Measurements from ENCODE around the gene KCNH1.

KCNH1 gene

DNA sequence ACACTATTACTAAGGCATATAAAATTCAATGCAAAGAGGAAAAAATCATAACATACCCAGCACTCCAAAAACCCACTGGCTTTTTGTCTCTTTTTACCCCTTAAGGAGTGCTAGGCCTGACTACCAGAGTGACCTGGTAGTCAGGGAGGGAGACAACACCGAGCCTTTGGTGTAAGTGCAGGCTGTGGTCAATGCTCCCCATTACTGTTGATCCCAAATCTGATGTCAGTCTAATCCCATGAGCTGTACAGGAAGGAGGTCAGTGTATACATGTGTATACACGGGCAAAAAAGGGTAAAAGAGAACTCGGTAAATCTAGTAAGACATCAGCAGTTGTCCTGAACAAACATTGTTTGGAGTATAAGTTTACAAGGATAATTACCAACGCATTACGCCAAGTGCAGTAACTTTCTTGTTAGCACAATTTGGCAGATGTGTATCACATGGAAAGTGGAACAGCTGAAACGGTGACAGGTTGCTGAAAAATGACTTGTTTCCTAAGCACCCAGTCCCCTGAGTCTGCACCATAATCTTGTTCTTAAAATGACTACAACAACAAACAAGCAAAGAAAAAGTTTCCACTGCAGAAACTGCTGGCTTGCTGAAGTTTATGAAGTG, 217.9 kb downstream of the KCNH1 start:
- peak; percentile 1 for DNase-seq

DNA sequence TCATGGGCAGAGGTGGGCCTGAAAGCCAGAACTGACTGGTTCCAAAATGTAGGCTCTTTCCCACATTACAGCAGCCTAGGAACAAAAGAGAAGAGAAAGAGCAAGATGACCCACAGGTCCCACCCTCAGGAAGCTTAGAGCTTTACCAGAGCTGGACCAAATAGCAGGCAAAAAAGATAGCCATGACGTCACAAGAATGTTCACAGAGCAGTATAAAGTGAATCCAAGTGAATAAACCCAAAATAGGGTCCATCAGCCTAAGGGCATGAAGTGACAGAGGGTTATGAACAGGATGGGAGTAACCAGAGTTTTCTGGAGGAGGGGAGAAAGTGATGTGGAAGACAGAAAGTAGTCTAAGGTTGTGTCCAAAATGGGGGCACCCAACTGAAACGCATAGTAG, 221.2 kb downstream of the KCNH1 start:
- no peak for DNase-seq

DNA sequence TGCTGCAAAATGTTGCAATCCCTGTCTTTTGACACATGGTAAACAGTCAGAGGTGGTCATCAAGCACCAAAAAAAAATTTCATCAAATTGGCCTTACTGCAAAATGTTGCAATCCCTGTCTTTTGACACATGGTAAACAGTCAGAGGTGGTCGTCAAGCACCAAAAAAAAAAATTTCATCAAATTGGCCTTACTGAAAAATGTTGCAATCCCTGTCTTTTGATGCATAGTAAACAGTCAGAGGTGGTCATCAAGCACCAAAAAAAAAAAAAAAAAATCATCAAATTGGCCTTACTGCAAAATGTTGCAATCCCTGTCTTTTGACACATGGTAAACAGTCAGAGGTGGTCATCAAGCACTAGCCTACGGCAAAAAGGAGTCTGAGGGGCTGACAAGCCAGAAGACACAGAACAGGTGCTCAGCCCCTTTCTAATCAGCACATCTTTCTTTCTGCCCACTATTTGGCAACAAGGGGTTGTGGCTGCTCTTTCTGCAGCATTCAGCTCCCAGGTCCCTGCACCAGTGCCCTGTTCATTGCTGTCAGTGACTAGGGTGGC, 223.8 kb downstream of the KCNH1 start:
- no peak for DNase-seq

DNA sequence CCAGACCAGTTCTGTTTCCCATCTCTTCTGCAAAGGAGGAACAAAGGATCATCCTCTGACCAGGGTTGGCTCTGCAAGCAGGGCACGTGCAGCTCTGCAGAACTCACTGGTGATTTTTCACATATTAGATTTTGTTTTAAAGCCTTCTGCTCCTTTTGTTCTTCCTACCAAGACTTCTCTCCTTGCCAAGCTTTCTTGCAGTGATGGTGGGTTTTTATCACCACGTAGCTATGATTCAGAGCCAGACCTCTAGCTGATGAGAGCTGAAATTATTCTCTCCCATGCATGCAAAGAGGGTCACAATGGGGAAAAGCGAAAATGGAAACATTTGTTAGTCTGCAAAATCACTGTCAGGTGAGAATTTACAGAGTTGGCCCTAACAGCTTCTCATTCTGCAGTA, 225.2 kb downstream of the KCNH1 start:
- DNase-seq, result no peak

DNA sequence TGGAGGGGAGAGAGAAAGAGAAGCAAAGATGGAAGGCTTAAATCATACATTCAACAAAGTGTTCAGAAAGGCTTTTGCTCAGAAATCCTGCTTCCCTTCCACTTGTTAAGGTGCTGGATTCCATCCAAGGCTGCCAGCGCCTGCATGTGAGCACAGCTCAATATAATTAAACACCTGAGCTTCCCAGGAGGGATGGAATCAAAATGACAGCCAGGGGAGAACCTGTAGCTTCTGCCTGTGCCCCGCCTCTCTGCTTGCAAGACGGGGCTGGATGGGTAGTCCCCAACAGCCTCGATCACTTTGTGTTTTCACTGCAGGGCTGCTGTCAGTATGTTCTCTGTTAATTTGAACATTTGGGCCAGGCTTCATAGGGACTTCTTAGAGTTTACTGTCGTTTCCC, 225.7 kb downstream of the KCNH1 start:
- DNase-seq, result no peak

DNA sequence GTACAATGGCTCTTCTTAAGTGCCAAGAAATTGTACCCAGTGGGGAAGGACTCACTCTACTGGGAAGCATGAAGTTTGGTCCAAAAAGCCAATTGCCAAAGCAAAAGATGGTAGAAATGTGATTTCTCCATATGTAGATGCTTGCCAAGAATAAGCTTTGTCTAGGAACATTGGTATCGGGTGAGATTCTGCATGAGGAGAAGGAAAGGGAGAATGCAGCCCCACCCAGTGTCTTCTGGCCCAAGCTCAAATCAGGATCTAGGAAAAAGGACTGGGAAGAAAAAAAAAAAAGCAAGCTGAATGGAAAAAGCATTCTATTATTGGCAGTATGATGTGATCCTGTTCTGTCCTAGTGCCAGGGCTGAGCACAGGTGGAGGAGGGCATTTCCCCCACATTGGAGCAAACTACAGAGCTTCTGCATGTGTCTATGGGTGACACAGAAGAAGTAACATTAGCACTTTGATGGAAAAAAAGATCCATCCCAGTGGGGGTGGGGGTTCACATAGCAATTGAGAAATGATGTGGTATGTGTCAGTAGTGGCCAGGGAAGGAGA, 226.6 kb downstream of the KCNH1 start:
- DNase-seq, result no peak

DNA sequence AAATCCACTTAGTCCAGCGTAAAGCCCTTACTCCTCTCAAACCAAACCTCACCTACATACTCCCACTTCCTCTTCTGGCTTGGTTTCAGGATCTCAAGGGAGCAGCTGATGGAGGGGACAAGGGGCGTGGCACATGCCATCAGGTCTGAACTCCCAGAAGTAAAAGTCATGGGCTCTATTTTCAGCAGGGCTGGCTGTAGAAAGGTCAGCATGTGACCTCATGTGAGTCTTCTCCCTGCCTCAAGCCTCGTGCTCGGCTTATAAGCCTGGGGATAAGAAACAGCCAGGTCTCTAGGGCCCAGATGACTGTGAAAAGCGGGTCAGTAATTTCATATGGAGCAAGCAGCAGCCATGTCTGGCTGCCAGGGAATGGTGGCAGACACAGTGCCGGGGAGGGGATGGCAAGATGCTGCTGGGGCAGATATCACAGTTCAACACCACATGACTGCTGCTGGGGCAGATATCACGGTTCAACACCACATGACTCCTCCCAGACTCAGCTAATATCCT, 227.9 kb downstream of the KCNH1 start:
- no peak for DNase-seq

DNA sequence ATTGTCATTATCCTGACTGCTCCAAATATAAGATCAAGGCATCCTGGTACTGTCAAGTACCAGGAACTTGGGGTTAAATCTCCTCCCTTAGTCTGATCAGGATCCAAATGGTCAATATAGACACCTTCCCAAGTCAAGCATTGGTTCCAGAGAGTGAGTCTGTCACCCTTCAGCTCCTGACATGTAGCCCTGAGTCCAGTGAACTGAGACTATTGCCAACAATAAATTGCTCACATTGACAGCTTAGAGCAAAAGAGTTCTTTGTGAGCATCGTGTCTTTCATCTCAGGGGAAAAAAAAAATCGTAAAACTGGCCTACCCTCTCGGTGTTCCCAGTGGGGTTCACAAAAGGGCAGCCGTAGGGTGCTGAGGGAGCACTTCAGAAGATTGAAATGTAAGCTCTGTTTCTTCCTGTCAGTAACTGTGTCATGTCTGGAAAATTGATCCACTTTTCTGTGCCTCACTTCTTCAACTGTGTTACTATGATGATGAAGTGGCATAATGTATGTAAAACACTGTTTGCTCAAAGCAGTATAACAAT, 228.5 kb downstream of the KCNH1 start:
- no peak for DNase-seq

DNA sequence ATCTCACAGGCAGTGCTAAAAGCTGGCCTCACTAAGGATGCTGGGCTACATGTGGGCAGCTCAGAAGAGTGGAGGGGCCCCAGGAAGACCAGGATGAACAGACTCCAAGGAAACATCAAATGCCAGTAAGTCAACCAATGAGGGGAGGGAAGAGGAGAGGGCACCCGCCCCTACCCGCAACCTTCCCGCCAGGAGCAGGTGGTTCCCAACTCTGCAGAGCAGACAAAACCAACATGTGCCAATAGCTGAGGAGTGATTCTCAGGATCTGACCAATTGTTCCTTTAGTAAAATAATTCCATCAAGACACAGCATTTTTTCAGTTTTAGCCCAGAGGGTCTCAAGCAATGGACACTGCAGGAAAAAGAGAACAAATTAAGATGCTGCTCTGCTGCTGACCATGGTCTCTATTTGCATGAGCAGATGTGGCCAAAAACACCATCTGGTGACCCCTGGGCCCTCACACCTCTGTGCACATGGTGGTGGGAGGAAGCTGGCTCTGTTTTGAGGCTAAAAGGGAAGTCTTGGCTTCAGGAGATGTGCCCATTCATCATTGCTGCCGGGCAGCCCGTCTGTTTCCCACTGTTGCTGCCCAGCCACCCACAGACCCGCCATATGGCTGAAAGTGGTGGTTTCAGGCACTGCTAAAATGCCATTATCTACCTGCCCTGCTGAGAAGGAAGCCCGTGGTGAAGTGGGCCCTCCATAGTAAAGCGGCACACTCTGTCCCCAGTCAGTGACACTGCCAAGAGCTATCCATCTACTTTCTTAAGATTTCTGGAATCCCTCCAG, 231.8 kb downstream of the KCNH1 start:
- DNase-seq, result no peak

DNA sequence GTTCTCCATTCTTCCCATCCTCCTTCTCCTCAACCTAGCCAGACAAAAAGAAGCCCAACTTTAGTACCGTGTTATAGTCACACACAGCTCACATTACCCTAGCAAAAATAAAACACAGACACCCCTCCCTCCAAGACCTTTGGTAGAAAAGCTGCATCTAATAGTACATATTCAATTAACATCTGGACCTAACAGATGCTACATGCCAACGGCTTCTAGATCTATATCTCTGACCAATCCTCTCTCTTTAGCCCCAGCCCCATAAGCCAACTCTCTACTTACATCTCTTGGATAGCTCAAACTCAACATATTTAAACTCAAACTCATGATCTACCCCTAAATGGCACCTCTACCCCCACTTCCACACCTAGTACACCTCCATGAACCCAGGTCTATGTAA, 233.1 kb downstream of the KCNH1 start:
- DNase-seq, result no peak

DNA sequence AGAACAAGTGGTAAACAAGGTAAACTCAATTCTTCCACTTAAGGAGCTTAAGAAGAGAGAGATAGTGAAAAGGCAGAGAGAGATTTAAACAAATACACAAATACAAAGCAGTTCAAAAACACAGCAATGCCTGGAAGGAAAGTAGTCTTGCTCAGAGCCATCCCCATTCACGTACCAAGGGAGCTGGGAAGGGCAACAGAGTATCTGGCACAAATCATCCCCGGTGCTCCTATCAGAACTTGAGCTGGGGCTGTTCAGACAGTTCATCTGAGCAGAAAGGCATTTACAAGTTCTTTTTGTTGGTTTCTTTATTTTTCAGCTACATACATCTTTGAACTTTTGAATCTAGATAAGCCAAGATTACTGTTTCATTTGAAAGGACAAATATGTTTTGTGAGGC, 233.9 kb downstream of the KCNH1 start:
- DNase-seq, result no peak

DNA sequence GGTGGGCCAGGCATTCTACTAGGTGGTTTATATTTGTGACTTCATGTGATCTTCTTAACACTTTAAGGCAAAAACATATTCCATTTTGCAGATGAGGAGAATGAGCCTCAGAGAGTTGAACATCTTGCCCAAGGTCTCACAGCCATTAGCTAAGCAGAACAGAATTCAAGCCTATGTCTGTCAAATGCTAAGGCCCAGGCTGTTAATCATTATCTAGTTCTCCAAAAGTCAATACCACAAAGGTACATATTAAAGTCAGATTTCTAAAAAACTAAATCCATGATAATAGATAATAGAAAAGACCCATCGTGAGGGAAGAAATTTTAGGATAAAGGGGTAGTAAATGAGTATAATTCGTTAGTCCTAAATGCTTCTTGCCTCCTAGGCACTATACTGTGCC, 234.3 kb downstream of the KCNH1 start:
- no peak for DNase-seq

DNA sequence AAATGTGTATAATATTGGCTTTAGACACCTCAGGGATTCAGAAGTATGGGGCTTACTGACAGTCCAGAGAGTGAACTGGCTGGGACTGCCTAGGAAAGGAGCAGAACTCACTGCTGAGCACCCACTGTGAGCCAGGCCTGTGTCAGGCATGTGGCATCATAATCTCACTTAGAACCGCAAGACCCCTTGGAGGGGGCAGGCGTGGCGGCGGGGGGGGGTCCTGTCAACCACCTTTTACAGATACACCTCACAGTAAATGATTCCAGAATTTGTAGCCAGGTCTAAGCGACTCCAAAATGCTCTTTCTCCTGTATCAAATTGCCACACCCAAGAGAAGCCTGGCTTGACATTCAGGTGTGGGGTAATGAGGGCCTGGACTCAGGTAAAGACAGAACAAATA, 235.5 kb downstream of the KCNH1 start:
- DNase-seq, result no peak

DNA sequence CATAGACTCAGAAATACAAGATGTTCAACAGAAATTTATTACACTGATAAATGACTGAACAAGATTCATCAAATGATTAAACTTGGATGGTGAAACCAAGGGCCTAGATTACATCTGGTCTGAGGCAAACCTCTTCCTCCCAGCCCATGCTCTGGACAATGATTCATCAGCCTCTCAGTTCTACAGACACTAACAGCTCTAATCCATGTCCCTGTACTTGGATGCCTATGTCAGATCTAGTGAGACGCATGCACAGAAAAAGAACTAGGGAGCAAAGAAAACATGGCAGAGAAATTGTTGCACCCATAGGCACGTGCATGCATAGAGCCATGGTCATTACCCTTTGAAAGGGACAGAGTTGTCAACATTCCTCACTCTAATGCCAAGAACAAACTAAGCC, 250.1 kb downstream of the KCNH1 start:
- DNase-seq, result peak; percentile 28

DNA sequence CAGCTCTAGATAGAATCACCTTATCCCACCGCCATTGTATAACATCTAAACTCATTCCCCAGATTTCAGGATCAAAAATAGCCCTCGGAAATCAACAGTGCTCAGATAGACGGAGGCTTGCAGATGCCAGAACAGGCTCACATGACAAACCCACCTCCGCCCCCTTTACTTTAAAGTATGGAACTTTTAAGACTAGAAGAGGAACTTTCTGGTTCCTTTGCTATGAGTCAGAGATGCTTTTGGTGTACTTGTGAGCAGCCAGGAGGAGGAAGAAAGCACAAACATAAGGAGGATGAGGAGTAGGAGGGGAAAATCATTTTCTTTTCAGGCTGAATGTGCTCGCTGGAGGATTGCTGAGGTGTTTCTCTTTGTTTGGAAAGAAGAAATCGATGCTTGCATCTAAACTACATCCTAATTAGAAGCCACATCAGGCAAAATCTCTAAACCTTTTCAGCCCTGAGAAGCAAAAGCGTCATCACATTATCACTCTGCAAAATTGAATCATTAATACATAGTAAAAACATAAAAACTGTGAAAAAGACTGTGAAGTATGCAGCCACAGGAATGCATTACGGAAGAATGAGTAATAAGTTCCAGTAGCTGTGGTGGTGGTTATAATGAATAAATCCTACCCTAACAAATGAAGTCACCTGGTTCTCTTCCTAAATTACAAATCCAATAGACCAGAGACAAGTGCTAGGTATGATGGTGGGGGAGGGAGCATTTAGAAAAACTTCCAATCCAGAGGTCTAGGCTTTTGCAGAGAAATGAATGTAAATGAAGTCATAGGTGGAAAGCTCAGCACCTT, 251.3 kb downstream of the KCNH1 start:
- DNase-seq, result peak; percentile 69

DNA sequence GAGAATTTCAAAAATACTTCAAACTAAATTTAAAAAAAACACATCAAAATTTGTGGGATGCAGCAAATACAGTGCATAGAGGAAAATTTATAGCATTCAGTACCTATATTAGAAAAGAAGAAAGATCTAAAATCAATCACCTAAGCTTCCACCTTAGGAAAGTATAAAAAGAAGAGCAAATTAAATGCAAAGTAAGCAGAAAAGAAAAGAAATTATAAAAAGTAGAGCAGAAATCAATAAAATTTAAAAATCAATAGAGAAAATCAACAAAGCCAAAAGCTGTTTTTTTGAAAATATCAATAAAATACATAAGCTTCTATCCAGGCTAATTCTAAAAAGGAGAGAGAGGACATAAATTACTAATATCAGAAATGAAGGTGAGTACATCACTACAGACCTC, 255.4 kb downstream of the KCNH1 start:
- DNase-seq, result no peak

DNA sequence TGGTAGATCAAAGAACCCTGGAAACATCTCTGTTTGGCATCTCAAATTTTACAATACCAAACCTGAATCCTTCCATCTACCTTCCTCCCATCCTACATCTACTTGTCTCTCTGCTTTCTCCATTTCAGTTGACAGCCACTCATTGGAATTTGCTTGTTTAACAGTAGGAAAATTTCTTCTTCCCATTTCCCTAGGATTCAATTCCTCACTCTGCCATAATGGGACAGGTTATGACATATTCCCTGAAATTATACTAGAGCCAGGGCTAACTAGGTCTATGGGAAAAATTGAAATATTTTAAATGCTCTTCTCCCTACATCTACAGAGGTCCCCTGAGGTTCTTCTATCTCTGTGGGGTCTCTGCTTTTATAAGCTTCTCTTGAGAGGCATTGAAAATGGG, 257.7 kb downstream of the KCNH1 start:
- no peak for DNase-seq

DNA sequence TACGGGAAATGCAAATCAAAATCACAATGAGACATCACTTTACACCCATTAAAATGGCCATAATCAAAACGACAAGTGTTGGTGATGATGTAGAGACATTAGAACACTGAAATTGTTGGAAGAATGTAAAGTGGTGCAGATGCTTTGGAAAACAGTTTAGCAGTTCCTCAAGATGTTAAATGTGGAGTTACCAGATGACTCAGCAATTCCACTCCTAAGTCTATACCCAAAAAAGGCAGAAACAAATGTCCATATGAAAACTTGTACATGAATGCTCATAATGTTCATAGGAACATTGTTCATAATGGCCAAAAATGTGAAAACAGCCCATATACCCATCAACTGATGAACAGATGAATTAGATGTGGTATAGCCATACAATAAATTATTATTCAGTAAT, 267.4 kb downstream of the KCNH1 start:
- no peak for DNase-seq

DNA sequence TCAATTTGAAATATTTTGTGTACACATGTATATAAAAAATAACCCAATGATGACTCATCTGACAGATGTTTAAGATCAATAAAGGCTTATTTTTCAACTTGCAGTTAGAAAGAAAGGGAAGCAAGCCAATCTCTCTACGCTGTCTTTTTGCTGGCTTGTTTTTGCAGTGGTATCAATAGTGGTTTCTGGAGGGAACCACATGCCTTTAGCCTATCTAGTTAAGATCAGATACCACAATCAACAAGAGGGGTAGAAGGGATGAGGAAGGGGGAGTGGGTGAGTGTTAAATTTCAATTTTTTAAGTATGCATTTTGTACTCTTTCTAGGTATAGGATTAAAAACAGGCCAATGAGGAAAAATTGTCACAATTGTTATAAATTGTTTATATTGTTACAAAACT, 276.2 kb downstream of the KCNH1 start:
- no peak for DNase-seq

DNA sequence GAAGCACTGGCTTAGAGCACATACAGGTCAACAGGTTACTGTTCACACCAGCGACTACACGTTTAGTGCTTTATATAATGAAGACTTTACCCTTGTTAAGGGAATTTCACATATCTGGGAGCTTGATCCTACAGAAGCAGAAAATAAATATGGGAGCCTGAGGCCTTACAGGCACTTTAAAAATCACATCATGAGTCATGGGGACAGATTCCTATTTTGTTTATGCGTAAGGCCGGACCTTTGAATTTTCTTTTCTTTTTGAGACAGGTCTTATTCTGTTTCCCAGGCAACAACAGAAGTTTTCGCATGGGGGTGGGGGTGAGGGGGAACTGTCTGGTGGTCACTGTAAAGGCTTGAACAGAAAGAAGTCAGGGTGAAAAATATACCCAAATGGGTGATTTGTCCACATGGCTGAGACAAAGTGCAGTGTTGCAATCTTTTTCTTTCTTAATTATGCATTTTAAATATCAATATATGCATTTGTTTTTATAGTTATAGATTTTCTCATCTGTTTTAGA, 276.7 kb downstream of the KCNH1 start:
- DNase-seq, result no peak

DNA sequence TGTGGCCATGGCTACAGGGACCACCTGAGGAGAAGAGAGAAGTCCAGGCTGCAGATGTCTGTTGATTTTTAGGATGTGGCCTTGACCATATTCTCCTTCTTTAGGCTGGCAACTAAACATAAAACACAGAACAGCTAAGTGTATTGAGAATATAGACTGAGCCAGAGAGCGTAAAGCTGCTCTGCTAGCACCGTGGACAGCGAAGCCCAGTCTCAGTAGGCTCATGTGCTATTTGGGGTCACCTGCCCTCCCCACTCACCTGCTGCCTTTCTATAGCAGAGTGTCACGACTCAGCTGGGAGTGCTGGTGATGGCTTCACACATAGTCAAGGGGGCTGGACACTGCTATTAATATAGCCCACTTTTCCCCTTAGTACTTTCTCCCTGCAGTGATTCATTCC, 278.5 kb downstream of the KCNH1 start:
- no peak for DNase-seq

DNA sequence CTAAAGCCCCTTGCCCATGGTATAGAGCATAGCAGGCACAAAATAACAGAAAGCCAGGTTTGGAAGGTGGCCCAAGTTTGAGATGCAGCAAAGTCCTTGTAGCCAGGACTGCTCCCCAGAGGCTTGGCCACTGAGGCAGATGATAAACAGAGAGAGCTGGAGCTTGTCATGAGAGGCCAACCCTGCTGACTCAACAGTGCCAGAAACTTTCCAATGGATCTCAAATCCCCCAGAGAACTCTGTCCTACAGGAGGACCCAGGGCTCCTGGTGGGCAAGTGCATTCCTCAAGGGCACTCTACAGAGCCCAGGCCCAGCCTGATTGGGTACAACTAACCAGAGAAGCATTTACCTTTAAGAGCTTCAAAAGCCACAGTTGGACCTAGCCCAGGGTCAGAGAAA, 280.7 kb downstream of the KCNH1 start:
- no peak for DNase-seq

DNA sequence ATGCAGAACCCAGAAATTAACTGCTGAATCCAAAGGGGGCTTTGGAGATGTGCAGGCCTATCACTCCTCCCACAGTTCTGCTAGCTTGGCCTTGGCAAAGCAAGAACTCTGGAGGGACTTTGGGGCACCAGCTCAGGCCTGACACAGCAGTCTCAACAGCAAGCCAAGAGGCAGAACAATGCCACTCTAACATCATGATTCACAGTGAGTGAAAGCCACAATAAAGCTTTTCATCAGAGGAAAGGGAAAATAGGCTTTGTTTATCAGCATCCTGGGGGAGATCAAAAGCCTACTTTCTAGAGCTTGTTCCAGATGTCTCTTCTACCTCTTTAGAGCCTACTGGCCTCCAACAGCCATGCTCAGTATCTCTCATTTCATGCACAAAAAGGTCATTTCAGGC, 283.4 kb downstream of the KCNH1 start:
- DNase-seq, result no peak
